ENCODE data around the gene NHLRC1. TPM values are rescaled to one million over a fixed set of nuclear protein-coding genes. Genes with fewer than 3 reads are reported as not detected.

The NHLRC1 gene
- total RNA-seq, result 2.6 and 2.9 TPM in 2 replicates

DNA sequence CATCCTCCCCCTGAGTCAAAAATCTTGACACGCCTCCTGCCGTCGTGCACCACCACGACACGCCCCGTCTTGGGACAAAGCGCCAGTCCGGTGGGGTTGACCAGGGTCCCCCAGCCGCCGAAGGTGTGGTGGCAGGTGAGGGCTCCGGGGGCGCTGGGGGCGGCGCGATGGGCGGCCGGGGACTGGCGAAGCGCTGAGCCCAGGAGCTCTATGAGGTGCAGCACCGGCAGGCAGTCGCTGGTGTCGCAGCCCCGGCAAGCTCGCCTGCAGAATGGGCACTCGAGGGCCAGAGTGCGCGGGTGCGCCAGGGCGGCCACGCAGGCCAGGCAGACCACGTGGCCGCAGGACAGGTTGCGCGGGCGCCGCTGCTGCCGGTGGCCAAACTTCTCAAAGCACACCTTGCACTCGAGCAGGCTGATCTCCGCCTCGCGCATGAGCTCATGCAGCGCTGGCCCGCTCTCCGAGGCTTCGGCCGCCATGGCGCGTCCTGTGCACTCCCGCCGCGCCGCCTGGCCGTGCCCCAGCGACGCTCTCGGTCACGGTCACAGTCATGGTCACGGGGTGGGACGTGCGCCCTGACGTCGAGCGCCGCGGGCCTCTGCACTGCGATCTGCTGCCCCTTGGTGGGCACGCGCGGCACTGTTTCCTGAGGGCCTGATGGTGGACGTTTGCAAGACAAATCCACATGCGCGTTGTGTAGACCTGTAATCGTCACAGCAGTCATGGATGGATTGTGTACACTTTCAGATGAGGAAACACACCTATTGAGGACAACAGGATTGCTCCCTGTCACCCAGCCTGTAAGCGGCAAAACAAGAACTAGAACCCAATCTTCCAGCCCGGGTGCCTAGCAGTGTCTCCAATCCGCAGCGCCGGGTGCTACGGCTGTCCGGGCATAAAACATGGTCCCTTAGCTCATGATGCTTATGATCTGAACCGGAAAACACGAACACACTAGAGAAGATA lies at the start of gene NHLRC1:
NHLRC1 (minus strand) TSS at position 550 of the 966 bp plus-strand sequence; CDS start at position 479, 71 bp downstream.

DNA sequence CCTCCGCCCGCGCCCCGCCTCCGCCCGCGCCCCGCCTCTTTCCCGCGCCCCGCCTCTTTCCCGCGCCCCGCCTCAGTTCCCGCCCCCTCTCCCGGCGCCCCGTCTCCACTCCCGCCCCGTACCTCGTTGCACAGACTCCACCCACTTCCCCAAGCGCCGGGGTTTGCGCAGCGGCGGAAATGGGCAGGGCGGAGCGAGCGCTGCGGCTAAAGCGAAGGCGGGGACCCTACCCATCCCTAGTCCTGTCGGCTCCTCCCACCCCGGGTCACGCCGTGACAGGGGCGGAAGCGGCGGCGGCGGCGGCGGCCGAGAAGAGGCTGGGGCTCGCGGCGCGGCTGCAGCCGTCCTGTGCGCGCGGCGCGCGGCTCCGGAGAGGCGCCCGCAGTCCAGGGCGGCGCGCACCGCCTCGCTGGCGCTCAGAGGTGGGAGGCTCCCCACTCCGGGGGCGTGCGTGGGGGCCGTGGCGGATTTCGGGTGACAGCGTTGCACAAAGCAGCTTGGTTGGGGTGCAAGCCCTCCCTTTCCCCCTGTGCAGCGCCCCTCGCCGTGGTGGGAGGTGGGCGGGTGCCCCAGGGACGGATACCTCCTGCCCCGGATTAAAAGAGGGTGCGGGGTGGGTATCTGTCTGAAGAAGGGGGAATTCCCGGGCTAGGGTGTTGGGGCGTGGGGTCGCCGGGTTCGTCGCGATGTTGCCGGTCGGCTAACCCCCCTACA lies 32.8 kb upstream of the NHLRC1 start, which contains the start of gene KDM1B:
KDM1B (plus strand) TSS at position 273 of the 714 bp plus-strand sequence. CDS start 4,474 bp downstream, outside the sequence.

DNA sequence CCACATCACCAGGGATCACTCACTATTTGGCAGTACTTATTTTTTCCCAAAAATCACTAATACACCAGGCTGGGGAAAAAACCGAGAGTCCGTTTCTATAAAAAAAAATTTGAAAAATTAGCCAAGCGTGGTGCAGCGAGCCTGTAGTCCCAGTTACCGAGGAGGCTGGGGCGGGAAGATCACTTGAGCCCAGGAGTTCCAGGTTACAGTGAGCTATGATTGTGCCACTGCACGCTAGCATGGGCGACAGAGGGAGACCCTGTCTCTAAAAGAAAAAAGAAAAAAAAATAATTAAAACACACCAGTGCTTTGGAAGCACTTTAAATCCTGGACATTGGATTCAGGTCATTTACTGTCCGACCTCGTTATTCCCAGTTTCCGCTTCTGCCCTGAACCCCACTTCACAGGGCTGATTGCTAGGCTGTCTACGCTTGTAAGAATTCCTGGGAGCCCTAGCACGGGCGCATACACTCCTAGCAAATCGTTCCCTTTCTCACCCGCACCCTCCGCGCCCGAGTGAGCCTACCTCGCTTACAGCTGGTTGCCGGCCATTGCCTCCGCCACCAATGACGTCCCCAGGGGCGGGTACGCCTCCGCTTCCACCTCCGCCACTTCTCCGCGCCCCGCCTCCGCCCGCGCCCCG lies 32.2 kb upstream of the NHLRC1 start, which contains the start of gene TPMT:
TPMT (minus strand) TSS at position 571 of the 643 bp plus-strand sequence. CDS start 5,950 bp downstream, outside the sequence.

Other genes with a start within 250 kb of the NHLRC1 start
- 88.7 and 91.5 TPM in 2 replicates for gene KIF13A, start 135.0 kb downstream of the NHLRC1 start, total RNA-seq
- 11.6 and 13.9 TPM in 2 replicates for gene TPMT, start 32.4 kb upstream of the NHLRC1 start, total RNA-seq
- 26.7 and 33.7 TPM in 2 replicates for gene KDM1B, start 32.7 kb upstream of the NHLRC1 start, total RNA-seq
- 34.5 and 55.5 TPM in 2 replicates for gene DEK, start 141.9 kb upstream of the NHLRC1 start, total RNA-seq